SK-N-SH treated with all-trans-retinoic acid at 6 μM for 48 hours (cell line): ENCODE measurements around the gene NPBWR2.
"Not testable (repeated sequence)": the region's sequence is repeated elsewhere in the genome, so short reads cannot be mapped to it uniquely, and the experiment has no call there.

ENCODE experiments used
- ATAC-seq: fragments of 200-7000 bp; cut with Tn5 transposase; 3 replicates; pipeline ENCODE4 v1.9.1; 2020; ENCODE audit warnings: mild to moderate bottlenecking, moderate library complexity
- ARNTL ChIP-seq: fragments of 450-650 bp; formaldehyde crosslinking; IDR thresholded peaks from 2 replicates; pipeline ENCODE4 v1.5.0; 2020; ENCODE audit warnings: low read depth, mild to moderate bottlenecking, moderate library complexity, borderline replicate concordance
- BACH2 ChIP-seq: fragments of 250-450 bp; sonication (Bioruptor Pico); IDR thresholded peaks from 2 replicates; pipeline ENCODE4 v1.9.0; 2021; ENCODE audit warnings: mild to moderate bottlenecking, borderline replicate concordance
- CSDC2 ChIP-seq: fragments of 250-450 bp; sonication (Bioruptor Pico); IDR thresholded peaks from 2 replicates; pipeline ENCODE4 v1.5.0; 2020; ENCODE audit warnings: mild to moderate bottlenecking, moderate library complexity
- CSRNP3 ChIP-seq: fragments of 250-450 bp; sonication (Bioruptor Pico); IDR thresholded peaks from 2 replicates; pipeline ENCODE4 v1.5.1; 2021; ENCODE audit warnings: mild to moderate bottlenecking, moderate library complexity
- ESRRG ChIP-seq: fragments of 250-450 bp; sonication (Bioruptor Pico); IDR thresholded peaks from 2 replicates; pipeline ENCODE4 v1.6.1; 2021; ENCODE audit warnings: mild to moderate bottlenecking
- GLIS3 ChIP-seq: fragments of 250-450 bp; sonication (Bioruptor Pico); IDR thresholded peaks from 2 replicates; pipeline ENCODE4 v1.5.0; 2020; ENCODE audit warnings: mild to moderate bottlenecking, moderate library complexity
- ISL1 ChIP-seq: fragments of 250-450 bp; sonication (Bioruptor Pico); IDR thresholded peaks from 2 replicates; pipeline ENCODE4 v2.1.2; 2022; ENCODE audit warnings: mild to moderate bottlenecking, moderate library complexity
- OSR1 ChIP-seq: fragments of 250-450 bp; sonication (Bioruptor Pico); IDR thresholded peaks from 2 replicates; pipeline ENCODE4 v1.8.0; 2022; ENCODE audit warnings: moderate library complexity, mild to moderate bottlenecking, inconsistent platforms
- PATZ1 ChIP-seq: fragments of 250-450 bp; sonication (Bioruptor Pico); IDR thresholded peaks from 2 replicates; pipeline ENCODE4 v1.8.0; 2020; ENCODE audit warnings: mild to moderate bottlenecking, moderate library complexity, borderline replicate concordance
- POU6F1 ChIP-seq: fragments of 250-450 bp; sonication (Bioruptor Pico); IDR thresholded peaks from 2 replicates; pipeline ENCODE4 v1.8.0; 2021; ENCODE audit warnings: low read depth, mild to moderate bottlenecking, moderate library complexity, borderline replicate concordance
- PPARA ChIP-seq: fragments of 250-450 bp; sonication (Bioruptor Pico); IDR thresholded peaks from 2 replicates; pipeline ENCODE4 v1.5.0; 2020; ENCODE audit warnings: mild to moderate bottlenecking, borderline replicate concordance
- RARB ChIP-seq: fragments of 250-450 bp; sonication (Bioruptor Pico); IDR thresholded peaks from 2 replicates; pipeline ENCODE4 v1.8.0; 2021; ENCODE audit warnings: mild to moderate bottlenecking, moderate library complexity
- SNAI2 ChIP-seq: fragments of 250-450 bp; sonication (Bioruptor Pico); IDR thresholded peaks from 2 replicates; pipeline ENCODE4 v1.5.0; 2020; ENCODE audit warnings: mild to moderate bottlenecking, moderate library complexity
- TCF4 ChIP-seq: fragments of 250-450 bp; sonication (Bioruptor Pico); IDR thresholded peaks from 2 replicates; pipeline ENCODE4 v1.8.0; 2021; ENCODE audit warnings: mild to moderate bottlenecking, moderate library complexity, borderline replicate concordance
- TSHZ2 ChIP-seq: fragments of 250-450 bp; sonication (Bioruptor Pico); IDR thresholded peaks from 2 replicates; pipeline ENCODE4 v1.5.0; 2020; ENCODE audit warnings: mild to moderate bottlenecking, moderate library complexity
- ZC3H10 ChIP-seq: fragments of 250-450 bp; sonication (Bioruptor Pico); IDR thresholded peaks from 2 replicates; pipeline ENCODE4 v1.5.1; 2021; ENCODE audit warnings: mild to moderate bottlenecking, moderate library complexity
- ZFP3 ChIP-seq: fragments of 250-450 bp; sonication (Bioruptor Pico); IDR thresholded peaks from 2 replicates; pipeline ENCODE4 v1.5.0; 2020; ENCODE audit warnings: mild to moderate bottlenecking, moderate library complexity
- ZFP30 ChIP-seq: fragments of 450-650 bp; formaldehyde crosslinking; IDR thresholded peaks from 2 replicates; pipeline ENCODE4 v1.5.0; 2022; ENCODE audit warnings: mild to moderate bottlenecking, moderate library complexity
- ZNF565 ChIP-seq: fragments of 450-650 bp; formaldehyde crosslinking; conservative IDR thresholded peaks from 2 replicates; pipeline ENCODE4 v1.5.0; 2020; ENCODE audit warnings: low read depth, mild to moderate bottlenecking, moderate library complexity
- ZNF70 ChIP-seq: fragments of 450-650 bp; formaldehyde crosslinking; IDR thresholded peaks from 2 replicates; pipeline ENCODE4 v1.5.0; 2020; ENCODE audit warnings: mild to moderate bottlenecking, moderate library complexity
- ZNF8 ChIP-seq: fragments of 450-650 bp; formaldehyde crosslinking; IDR thresholded peaks from 2 replicates; pipeline ENCODE4 v1.5.0; 2020; ENCODE audit warnings: mild to moderate bottlenecking, moderate library complexity

The NPBWR2 gene

GRCh38 chr20:64119681-64120341 is 12.4 kb upstream of the NPBWR2 start:
- TF ChIP-seq SNAI2 (CRISPR knock-in tag) (no peak), ZNF8 (CRISPR knock-in tag) (no peak), GLIS3 (no peak), CSDC2 (CRISPR knock-in tag) (no peak), ZFP3 (CRISPR knock-in tag) (no peak), TSHZ2 (CRISPR knock-in tag) (no peak), BACH2 (CRISPR knock-in tag) (no peak), ZNF565 (no peak)
- ATAC-seq, result peak; percentile 19; the same call in 1 of the 3 replicates

- no peak for TF ChIP-seq CSDC2 (CRISPR knock-in tag)
- TF ChIP-seq ZNF565, result no peak
- TF ChIP-seq ESRRG (CRISPR knock-in tag), result no peak
- TF ChIP-seq ZFP30 (CRISPR knock-in tag), result no peak
- no peak for TF ChIP-seq ZC3H10 (CRISPR knock-in tag)
- TF ChIP-seq ZFP3 (CRISPR knock-in tag), result no peak
- TF ChIP-seq BACH2 (CRISPR knock-in tag), result no peak
- no peak for TF ChIP-seq PATZ1 (CRISPR knock-in tag)
- TF ChIP-seq ZNF8 (CRISPR knock-in tag), result no peak
- TF ChIP-seq RARB (CRISPR knock-in tag), result no peak
- no peak for TF ChIP-seq ISL1 (CRISPR knock-in tag)
- no peak for TF ChIP-seq ARNTL (CRISPR knock-in tag)
- TF ChIP-seq SNAI2 (CRISPR knock-in tag), result no peak
- no peak for TF ChIP-seq ZNF70 (CRISPR knock-in tag)
- TF ChIP-seq POU6F1 (CRISPR knock-in tag), result no peak
- TF ChIP-seq OSR1 (CRISPR knock-in tag), result no peak
- no peak for TF ChIP-seq TCF4 (CRISPR knock-in tag)
- TF ChIP-seq, all 23 proteins: peak for 0
- ATAC-seq, result no peak
Measured at GRCh38 chr20:64119301-64119680, 11.9 kb upstream of the NPBWR2 start.

GRCh38 chr20:64117432-64117777 is 10.0 kb upstream of the NPBWR2 start:
- not testable (repeated sequence) for ATAC-seq

- no peak for TF ChIP-seq ZFP30 (CRISPR knock-in tag)
- ATAC-seq, result no peak
Measured at GRCh38 chr20:64116541-64117431, 9.4 kb upstream of the NPBWR2 start.

GRCh38 chr20:64116016-64116415 is 8.7 kb upstream of the NPBWR2 start:
- ATAC-seq, result no peak
- TF ChIP-seq CSRNP3 (no peak), PATZ1 (CRISPR knock-in tag) (no peak), POU6F1 (CRISPR knock-in tag) (no peak), OSR1 (CRISPR knock-in tag) (no peak), PPARA (CRISPR knock-in tag) (no peak), CSDC2 (CRISPR knock-in tag) (no peak), ISL1 (CRISPR knock-in tag) (no peak), ARNTL (CRISPR knock-in tag) (no peak), RARB (CRISPR knock-in tag) (no peak), ZFP30 (CRISPR knock-in tag) (no peak), ESRRG (CRISPR knock-in tag) (no peak), TCF4 (CRISPR knock-in tag) (no peak)
